Naive thymus-derived CD4-positive, alpha-beta T cell (primary cell): ENCODE data around the gene SBK1. TPM values are rescaled to one million over a fixed set of nuclear protein-coding genes. Genes with fewer than 3 reads are reported as not detected.

Experiments used
- ATAC-seq: fragments of 150-1000 bp; cut with Tn5 transposase; 2 replicates; pipeline ENCODE4 v1.10.0; 2021; ENCODE audit warnings: mild to moderate bottlenecking, moderate library complexity
- CTCF ChIA-PET: fragments of 350-600 bp; sonication (Branson Sonifier 250); formaldehyde crosslinking; loops from one replicate; lab custom pipeline; 2021; ENCODE audit warnings: antibody characterized with exemption; lab: Charles Lee
- POLR2A ChIA-PET: fragments of 350-600 bp; sonication (Branson Sonifier 250); formaldehyde crosslinking; loops from one replicate; lab custom pipeline; 2021; ENCODE audit warnings: antibody characterized with exemption, inconsistent platforms; lab: Charles Lee
- DNase-seq, 9 donors: peaks; one replicate each; pipeline versions ENCODE4 v3.0.0 to v3.0.0-alpha.2; 2020 to 2022; ENCODE audit warnings: mixed read lengths in 1 of 9
- H3K27ac ChIP-seq: one replicate; pipeline ENCODE4 v1.7.0; 2013; ENCODE audit warnings: mild to moderate bottlenecking, low read depth, low read length, moderate library complexity
- H3K27me3 ChIP-seq, 2 donors: one replicate each; pipeline ENCODE4 v1.7.0; 2013; ENCODE audit warnings: low read length in 2 of 2, mild to moderate bottlenecking in 2 of 2, moderate library complexity in 2 of 2; ENCODE audit not compliant: control insufficient read depth in 2 of 2, insufficient read depth in 2 of 2
- H3K36me3 ChIP-seq, 3 experiments: 1 replicate in 2 of 3; 2 replicates in 1 of 3; pipeline ENCODE4 v1.7.0; 2013; ENCODE audit warnings: low read length in 3 of 3, mild to moderate bottlenecking in 3 of 3, moderate library complexity in 1 of 3; ENCODE audit not compliant: insufficient read depth in 3 of 3, control insufficient read depth in 2 of 3
- H3K4me1 ChIP-seq, 2 donors: one replicate each; pipeline ENCODE4 v1.7.0; 2013; ENCODE audit warnings: low read length in 2 of 2, mild to moderate bottlenecking in 2 of 2, moderate library complexity in 1 of 2; ENCODE audit not compliant: control insufficient read depth in 2 of 2, insufficient read depth in 2 of 2
- H3K4me3 ChIP-seq: 2 replicates; pipeline ENCODE4 v1.7.0; 2013; ENCODE audit warnings: mild to moderate bottlenecking, low read length
- H3K9me3 ChIP-seq, 3 experiments: 1 replicate in 2 of 3; 2 replicates in 1 of 3; pipeline ENCODE4 v1.7.0; 2013; ENCODE audit warnings: low read length in 3 of 3; ENCODE audit not compliant: control insufficient read depth in 2 of 3
- H3K27ac Mint-ChIP-seq, 9 donors: one replicate each; pipeline ENCODE4 v1.8.0; 2020 to 2022; ENCODE audit warnings: mixed read lengths in 9 of 9, mild to moderate bottlenecking in 8 of 9, moderate library complexity in 5 of 9, inconsistent platforms in 2 of 9
- H3K27me3 Mint-ChIP-seq, 5 donors: one replicate each; pipeline ENCODE4 v1.8.0; 2021 to 2022; ENCODE audit warnings: mixed read lengths in 5 of 5, mild to moderate bottlenecking in 1 of 5
- H3K36me3 Mint-ChIP-seq, 5 donors: one replicate each; pipeline ENCODE4 v1.8.0; 2020 to 2022; ENCODE audit warnings: mixed read lengths in 5 of 5, mild to moderate bottlenecking in 3 of 5, inconsistent platforms in 1 of 5
- H3K4me1 Mint-ChIP-seq, 7 donors: one replicate each; pipeline ENCODE4 v1.8.0; 2020 to 2022; ENCODE audit warnings: mixed read lengths in 7 of 7, mild to moderate bottlenecking in 3 of 7, inconsistent platforms in 1 of 7
- H3K4me3 Mint-ChIP-seq, 10 donors: one replicate each; pipeline ENCODE4 v1.8.0; 2020 to 2022; ENCODE audit warnings: mild to moderate bottlenecking in 10 of 10, mixed read lengths in 10 of 10, moderate library complexity in 6 of 10, inconsistent platforms in 2 of 10
- H3K9me3 Mint-ChIP-seq, 11 donors: one replicate each; pipeline ENCODE4 v1.8.0; 2020 to 2022; ENCODE audit warnings: mixed read lengths in 11 of 11, mild to moderate bottlenecking in 4 of 11, inconsistent platforms in 1 of 11, moderate library complexity in 1 of 11
- intact Hi-C, 2 donors: fragments of 100-400 bp; cut with micrococcal nuclease; formaldehyde crosslinking; loops; one replicate each; pipeline ENCODE4 v1.15.1; 2023
- polyA plus RNA-seq, 2 donors: library from polyadenylated mRNA; unstranded; fragments of 300-500 nt; fragmentation: Illumina TruSeq; gene quantifications; one replicate each; pipeline ENCODE4 v1.2.3, GENCODE V29; 2021
- total RNA-seq, 6 experiments: library from RNA in 5 of 6; stranded (reverse) in 5 of 6; gene quantifications; 1 replicate in 5 of 6; 2 replicates in 1 of 6; pipeline ENCODE4 v1.2.3 and lab custom pipeline; 2021 to 2026

Gene SBK1
- total and polyA plus RNA-seq, 7 experiments from 2014 or later: 4.2 to 19.9 (median 16.5) TPM

- H3K4me3 ChIP-seq: no peak overlapping the region
- H3K27ac Mint-ChIP-seq: peak overlapping the region in 8 of 9 donors; percentile 44 to 86 (median 74)
- H3K4me3 Mint-ChIP-seq: no peak overlapping the region
- no peak overlapping the region for H3K27ac ChIP-seq
- H3K36me3 ChIP-seq: peaks cover 0 to 27% (median 0%) of the 10 kb centered on the region in 3 experiments
- no peaks in the 10 kb centered on the region for H3K9me3 ChIP-seq
- ATAC-seq (no peak), DNase-seq (no peak)
- H3K36me3 Mint-ChIP-seq: peaks cover 0 to 29% (median 20%) of the 10 kb centered on the region in 5 donors
- H3K4me1 ChIP-seq: peaks cover 24% of the 10 kb centered on the region in 2 donors
- H3K4me1 Mint-ChIP-seq: peaks cover 6 to 81% (median 64%) of the 10 kb centered on the region in 7 donors
- ChIA-PET POLR2A (interaction anchor here (0.7 to 1.2 kb wide), 2 partner anchors 15 to 1358 kb away, joined by 3 read pairs; no protein-coding TSS in a partner anchor), CTCF (interaction anchor here (0.6 to 2.0 kb wide), 3 partner anchors 10 to 22 kb away, joined by 4 to 6 read pairs (median 5); no protein-coding TSS in a partner anchor)
- no peaks in the 10 kb centered on the region for H3K9me3 Mint-ChIP-seq
- no peaks in the 10 kb centered on the region for H3K27me3 Mint-ChIP-seq
- intact Hi-C loops: no loop called here
- H3K27me3 ChIP-seq: no peaks in the 10 kb centered on the region
Observed at GRCh38 chr16:28303132-28303531, 10.8 kb downstream of the SBK1 start.

GRCh38 chr16:28304214-28304613, 11.9 kb downstream of the SBK1 start:
- Histone ChIP-seq H3K27ac (no peak overlapping the region), H3K4me1 (peaks cover 19 to 20% of the 10 kb centered on the region in 2 donors), H3K9me3 (no peaks in the 10 kb centered on the region), H3K27me3 (no peaks in the 10 kb centered on the region), H3K4me3 (no peak overlapping the region), H3K36me3 (peaks cover 0 to 27% (median 4%) of the 10 kb centered on the region in 3 experiments)
- Mint-ChIP-seq H3K27me3 (no peaks in the 10 kb centered on the region), H3K36me3 (peaks cover 0 to 35% (median 26%) of the 10 kb centered on the region in 5 donors), H3K4me3 (no peak overlapping the region), H3K27ac (peak overlapping the region in 4 of 9 donors; percentile 2 to 70 (median 43)), H3K4me1 (peaks cover 8 to 81% (median 68%) of the 10 kb centered on the region in 7 donors), H3K9me3 (peaks cover 0 to 1% (median 0%) of the 10 kb centered on the region in 11 donors)
- ATAC-seq (peak; percentile 38), DNase-seq (peak in 1 of 9 donors; percentile 29)
- intact Hi-C loops: no loop called here
- ChIA-PET POLR2A (interaction anchor here (0.8 to 1.1 kb wide), 3 partner anchors 10 to 27 kb away, joined by 3 to 4 read pairs (median 3); no protein-coding TSS in a partner anchor), CTCF (interaction anchor here (1.3 to 2.0 kb wide), 3 partner anchors 11 to 23 kb away, joined by 4 to 5 read pairs (median 4); no protein-coding TSS in a partner anchor)

GRCh38 chr16:28307936-28308335, 15.6 kb downstream of the SBK1 start:
- ATAC-seq: no peak
- CTCF ChIA-PET: interaction anchor here (0.6 to 7.0 kb wide), 3 partner anchors 16 to 167 kb away, joined by 3 to 74 read pairs (median 5); partner anchors contain the start of gene SBK1
- H3K27ac Mint-ChIP-seq: peak overlapping the region in 7 of 9 donors; percentile 43 to 99 (median 81)
- H3K36me3 ChIP-seq: peaks cover 0 to 9% (median 6%) of the 10 kb centered on the region in 3 experiments
- H3K4me1 ChIP-seq: peaks cover 40 to 43% of the 10 kb centered on the region in 2 donors
- peak overlapping the region; percentile 45 for H3K27ac ChIP-seq
- H3K27me3 ChIP-seq: no peaks in the 10 kb centered on the region
- H3K27me3 Mint-ChIP-seq: no peaks in the 10 kb centered on the region
- DNase-seq: no peak
- H3K9me3 ChIP-seq: no peaks in the 10 kb centered on the region
- H3K36me3 Mint-ChIP-seq: peaks cover 0 to 33% (median 19%) of the 10 kb centered on the region in 5 donors
- H3K4me3 ChIP-seq: no peak overlapping the region
- H3K4me3 Mint-ChIP-seq: no peak overlapping the region
- POLR2A ChIA-PET: interaction anchor here (1.0 to 11.7 kb wide), 3 partner anchors 12 to 28 kb away, joined by 4 to 205 read pairs (median 174); partner anchors contain the start of gene SBK1
- intact Hi-C loops: loop anchor here in 1 of 2 donors (5.0 kb wide), 1 partner anchor 96 kb away; the partner anchor contains the start of gene XPO6
- H3K4me1 Mint-ChIP-seq: peaks cover 31 to 82% (median 76%) of the 10 kb centered on the region in 7 donors
- H3K9me3 Mint-ChIP-seq: peaks cover 0 to 1% (median 0%) of the 10 kb centered on the region in 11 donors

- intact Hi-C loops: loop anchor here in 1 of 2 donors (1.0 to 5.0 kb wide), 3 partner anchors 17 to 97 kb away; partner anchors contain the start of genes SBK1 and XPO6
- Mint-ChIP-seq H3K4me3 (peak overlapping the region; percentile 32 to 87 (median 76)), H3K9me3 (peaks cover 0 to 1% (median 0%) of the 10 kb centered on the region in 11 donors), H3K4me1 (peaks cover 29 to 88% (median 77%) of the 10 kb centered on the region in 7 donors), H3K27me3 (no peaks in the 10 kb centered on the region), H3K36me3 (peaks cover 0 to 26% (median 16%) of the 10 kb centered on the region in 5 donors), H3K27ac (peak overlapping the region; percentile 84 to 99 (median 97))
- H3K27ac ChIP-seq: peak overlapping the region; percentile 77
- H3K9me3 ChIP-seq: no peaks in the 10 kb centered on the region
- H3K36me3 ChIP-seq: peaks cover 0 to 6% (median 4%) of the 10 kb centered on the region in 3 experiments
- POLR2A ChIA-PET: interaction anchor here (0.7 to 11.7 kb wide), 9 partner anchors 12 to 802 kb away, joined by 3 to 205 read pairs (median 4); partner anchors contain the start of genes APOBR and SBK1
- H3K27me3 ChIP-seq: no peaks in the 10 kb centered on the region
- CTCF ChIA-PET: interaction anchor here (0.7 to 7.0 kb wide), 7 partner anchors 12 to 86 kb away, joined by 3 to 74 read pairs (median 5); partner anchors contain the start of gene SBK1
- DNase-seq: peak in 1 of 9 donors; percentile 35
- H3K4me1 ChIP-seq: peaks cover 43 to 44% of the 10 kb centered on the region in 2 donors
- no peak for ATAC-seq
- H3K4me3 ChIP-seq: peak overlapping the region; percentile 38
Observed at GRCh38 chr16:28308794-28309584, 16.7 kb downstream of the SBK1 start.

GRCh38 chr16:28309811-28310311, 17.5 kb downstream of the SBK1 start:
- Histone ChIP-seq H3K9me3 (no peaks in the 10 kb centered on the region), H3K4me3 (peak overlapping the region; percentile 59), H3K4me1 (peaks cover 44 to 49% of the 10 kb centered on the region in 2 donors), H3K27me3 (no peaks in the 10 kb centered on the region), H3K27ac (peak overlapping the region; percentile 77), H3K36me3 (peaks cover 0 to 6% (median 0%) of the 10 kb centered on the region in 3 experiments)
- peaks cover 0 to 21% (median 11%) of the 10 kb centered on the region in 5 donors for H3K36me3 Mint-ChIP-seq
- intact Hi-C loops: loop anchor here in 1 of 2 donors (1.0 to 5.0 kb wide), 3 partner anchors 18 to 98 kb away; partner anchors contain the start of genes SBK1 and XPO6
- ChIA-PET POLR2A (interaction anchor here (0.6 to 11.7 kb wide), 11 partner anchors 11 to 802 kb away, joined by 3 to 205 read pairs (median 4); partner anchors contain the start of genes APOBR and SBK1), CTCF (interaction anchor here (0.5 to 7.0 kb wide), 8 partner anchors 9 to 90 kb away, joined by 4 to 74 read pairs (median 5); partner anchors contain the start of gene SBK1)
- peaks cover 0 to 1% (median 0%) of the 10 kb centered on the region in 11 donors for H3K9me3 Mint-ChIP-seq
- peaks cover 29 to 91% (median 73%) of the 10 kb centered on the region in 7 donors for H3K4me1 Mint-ChIP-seq
- H3K4me3 Mint-ChIP-seq: peak overlapping the region; percentile 66 to 87 (median 76)
- peak; percentile 62 to 91 (median 88) for DNase-seq
- H3K27me3 Mint-ChIP-seq: no peaks in the 10 kb centered on the region
- H3K27ac Mint-ChIP-seq: peak overlapping the region; percentile 81 to 99 (median 97)
- ATAC-seq: peak; percentile 94
